HL-60/S4 treated with phorbol 12-myristate 13-acetate at 8.2 ng/mL for 4 days and 3 days (cell line): ENCODE data around the gene ZNF506.
"Not testable (repeated sequence)": the region's sequence is repeated elsewhere in the genome, so short reads cannot be mapped to it uniquely, and the experiment has no call there.

Experiments used
- in situ Hi-C: fragments of 300-500 bp; cut with MboI; formaldehyde crosslinking; loops from 2 replicates; pipeline ENCODE4 v1.15.0; 2022; ENCODE audit warnings: low sequenced_read_pairs

ZNF506 gene

GRCh38 chr19:19821366-19821951 is at the start of gene ZNF506:
TSS of gene ZNF506 (minus strand) at chr19:19821750. CDS start at chr19:19821603, 147 bp downstream.
- in situ Hi-C loops = no loop called here

DNA sequence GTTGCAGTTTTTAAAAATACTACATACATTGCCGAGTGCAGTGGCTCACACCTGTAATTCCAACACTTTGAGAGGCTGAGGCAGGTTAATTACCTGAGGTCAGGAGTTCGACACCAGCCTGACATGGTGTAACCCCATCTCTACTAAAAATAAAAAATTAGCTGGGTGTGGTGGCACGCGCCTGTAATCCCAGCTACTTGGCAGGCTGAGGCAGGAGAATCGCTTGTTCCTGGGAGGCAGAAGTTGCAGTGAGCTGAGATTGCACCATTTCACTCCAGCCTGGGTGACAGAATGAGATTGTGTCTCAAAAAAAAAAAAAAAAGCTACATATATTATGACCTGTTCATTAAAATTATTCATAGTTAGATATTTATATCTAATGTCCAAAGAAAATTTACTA is 48.5 kb upstream of the ZNF506 start:
- in situ Hi-C loops = not testable (repeated sequence)

DNA sequence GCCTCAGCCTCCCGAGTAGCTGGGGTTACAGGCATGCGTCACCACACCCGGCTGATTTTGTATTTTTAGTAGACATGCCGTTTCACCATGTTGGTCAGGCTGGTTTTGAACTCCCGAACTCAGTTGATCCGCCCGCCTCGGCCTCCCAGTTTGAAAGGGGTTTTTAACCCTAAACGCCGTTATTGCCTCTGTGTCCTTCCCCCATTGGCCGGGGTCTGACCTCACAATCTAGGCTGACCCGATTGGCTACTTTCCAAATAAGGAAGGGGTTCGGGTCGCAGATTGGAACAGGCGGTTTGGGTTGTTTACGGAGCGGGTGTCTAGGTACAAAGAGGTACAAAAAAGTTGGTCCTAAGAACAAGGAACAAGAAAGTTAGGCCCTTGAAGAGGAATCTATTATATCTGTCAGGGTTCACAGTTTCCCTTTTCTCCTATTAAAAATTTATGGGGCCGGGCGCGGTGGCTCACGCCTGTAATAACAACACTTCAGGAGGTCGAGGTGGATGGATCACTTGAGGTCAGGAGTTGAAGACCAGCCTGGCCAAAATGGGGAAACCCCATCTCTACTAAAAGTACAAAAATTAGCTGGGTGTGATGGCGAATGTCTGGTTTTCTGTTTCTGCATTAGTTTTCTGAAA is 45.2 kb upstream of the ZNF506 start:
- in situ Hi-C loops = no loop called here

- in situ Hi-C loops = no loop called here
Observed at GRCh38 chr19:19865750-19866610, 44.4 kb upstream of the ZNF506 start, which contains the start of gene ZNF253. TSS of gene ZNF253 (plus strand) at chr19:19865882. CDS start at chr19:19865997, 115 bp downstream.

- in situ Hi-C loops = no loop called here
Observed at GRCh38 chr19:19860756-19861390, 39.3 kb upstream of the ZNF506 start.

GRCh38 chr19:19858751-19859150 is 37.2 kb upstream of the ZNF506 start:
- in situ Hi-C loops = no loop called here

GRCh38 chr19:19851740-19852139 is 30.2 kb upstream of the ZNF506 start:
- in situ Hi-C loops = not testable (repeated sequence)

- in situ Hi-C loops = no loop called here
Observed at GRCh38 chr19:19849056-19849455, 27.5 kb upstream of the ZNF506 start.

DNA sequence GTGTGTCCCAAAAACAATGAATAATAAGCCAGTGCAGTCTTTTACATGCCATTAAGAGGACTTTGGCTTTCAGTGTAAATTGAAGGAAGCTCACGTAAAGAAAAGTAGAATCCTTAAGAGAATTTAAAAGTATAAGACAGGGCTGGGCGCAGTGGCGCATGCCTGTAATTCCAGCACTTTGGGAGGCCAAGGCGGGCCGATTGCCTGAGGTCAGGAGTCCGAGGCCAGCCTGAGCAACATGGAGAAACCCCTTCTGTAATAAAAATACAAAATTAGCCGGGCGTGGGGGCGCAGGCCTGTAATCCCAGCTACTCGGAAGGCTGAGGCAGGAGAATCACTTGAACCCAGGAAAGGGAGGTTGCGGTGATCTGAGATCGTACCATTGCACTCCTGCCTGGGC is 26.2 kb upstream of the ZNF506 start:
- in situ Hi-C loops = no loop called here

DNA sequence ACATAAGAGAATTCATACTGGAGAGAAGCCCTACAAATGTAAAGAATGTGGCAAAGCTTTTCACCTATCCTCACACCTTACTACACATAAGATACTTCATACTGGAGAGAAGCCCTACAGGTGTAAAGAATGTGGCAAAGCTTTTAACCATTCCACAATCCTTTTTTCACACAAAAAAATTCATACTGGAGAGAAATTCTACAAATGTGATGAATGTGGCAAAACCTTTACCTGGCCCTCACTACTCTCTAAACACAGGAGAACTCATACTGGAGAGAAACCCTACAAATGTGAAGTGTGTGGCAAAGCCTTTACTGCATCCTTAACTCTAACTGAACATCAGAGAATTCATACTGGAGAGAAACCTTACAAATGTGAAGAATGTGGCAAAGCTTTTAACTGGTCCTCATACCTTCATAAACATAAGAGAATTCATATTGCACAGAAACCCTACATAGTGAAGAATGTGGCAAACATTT is 14.0 kb upstream of the ZNF506 start:
- in situ Hi-C loops = no loop called here

DNA sequence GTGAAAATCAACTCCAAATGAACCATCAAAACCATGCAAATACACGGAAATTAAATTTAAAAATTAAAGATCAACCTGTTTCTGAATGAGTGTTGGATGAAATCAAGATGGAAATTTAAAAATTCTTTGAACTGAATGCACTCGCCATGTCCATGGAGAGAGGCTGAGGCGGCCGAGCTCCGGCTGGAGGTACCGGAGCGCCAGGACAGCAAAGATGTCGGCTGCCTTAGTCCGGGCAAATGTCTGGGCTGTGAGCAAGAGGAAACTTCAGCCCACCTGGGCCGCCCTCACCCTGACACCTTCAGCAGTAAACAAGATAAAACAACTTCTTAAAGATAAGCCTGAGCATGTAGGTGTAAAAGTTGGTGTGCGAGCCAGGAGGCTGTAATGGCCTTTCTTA is 5.3 kb upstream of the ZNF506 start:
- in situ Hi-C loops = no loop called here

DNA sequence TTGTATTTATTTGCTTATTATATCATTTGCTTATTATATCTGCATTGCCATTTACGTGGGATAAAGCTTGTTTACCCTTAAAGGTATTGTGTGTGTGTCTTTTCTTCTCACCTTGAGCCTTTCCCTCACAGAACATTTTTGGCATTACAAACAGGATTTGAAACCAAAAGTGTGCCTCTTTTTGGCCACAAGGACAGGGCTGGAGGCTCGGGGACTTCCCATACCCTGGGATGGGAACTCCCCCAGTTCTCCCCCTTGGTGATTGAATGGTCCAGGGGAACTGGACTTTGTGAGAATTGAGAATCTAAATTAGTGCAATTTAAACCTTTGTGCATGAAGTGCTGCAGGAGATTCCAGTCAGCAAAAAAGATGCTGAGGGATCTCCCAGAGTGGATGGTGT is 2.4 kb upstream of the ZNF506 start:
- in situ Hi-C loops = no loop called here

GRCh38 chr19:19821976-19822375 is 426 bp upstream of the ZNF506 start:
- in situ Hi-C loops = not testable (repeated sequence)

GRCh38 chr19:19820774-19821320 is 703 bp downstream of the ZNF506 start:
- in situ Hi-C loops = no loop called here

- in situ Hi-C loops = no loop called here
Observed at GRCh38 chr19:19817357-19817756, 4.2 kb downstream of the ZNF506 start.

- in situ Hi-C loops = no loop called here
Observed at GRCh38 chr19:19816679-19817078, 4.9 kb downstream of the ZNF506 start.

DNA sequence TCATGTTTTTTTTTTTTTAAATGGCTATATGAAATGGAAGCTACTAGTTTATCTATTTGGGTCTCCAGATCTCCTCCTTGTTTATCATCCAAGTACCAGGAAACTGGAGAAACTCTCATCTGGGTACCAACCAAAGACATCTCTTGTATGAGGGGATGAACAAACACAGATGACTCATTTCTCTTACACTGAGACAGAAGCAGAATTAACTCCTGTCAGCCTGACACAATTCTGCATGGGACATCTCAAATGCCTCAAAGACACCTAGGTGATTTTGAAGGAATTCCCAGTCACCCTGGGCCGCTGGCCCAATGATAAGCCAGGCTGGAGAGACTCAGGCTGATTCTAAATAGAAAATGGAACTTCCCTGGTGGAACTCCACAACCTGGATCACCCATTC is 9.6 kb downstream of the ZNF506 start:
- in situ Hi-C loops = not testable (repeated sequence)

DNA sequence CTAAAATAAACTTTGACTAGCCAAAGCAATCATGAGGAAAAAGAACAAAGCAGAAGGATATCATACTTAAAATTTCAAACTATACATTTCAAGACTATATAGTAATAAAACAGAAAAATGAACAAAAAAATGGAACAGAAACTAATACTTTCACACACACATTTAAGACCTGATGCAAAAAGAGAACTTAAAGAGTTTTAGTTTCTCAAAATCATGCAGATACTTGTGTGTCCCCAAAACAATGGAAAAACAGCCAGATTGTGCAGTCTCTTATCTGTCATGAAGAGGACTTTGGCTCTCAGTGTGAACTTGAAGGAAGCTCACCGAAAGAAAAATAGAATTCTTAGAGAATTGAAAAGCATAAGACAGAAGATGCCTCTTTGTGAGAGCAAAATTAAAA is 16.1 kb downstream of the ZNF506 start:
- in situ Hi-C loops = no loop called here

GRCh38 chr19:19788015-19788414 is 33.5 kb downstream of the ZNF506 start:
- in situ Hi-C loops = no loop called here

GRCh38 chr19:19785476-19785875 is 36.1 kb downstream of the ZNF506 start:
- in situ Hi-C loops = not testable (repeated sequence)

DNA sequence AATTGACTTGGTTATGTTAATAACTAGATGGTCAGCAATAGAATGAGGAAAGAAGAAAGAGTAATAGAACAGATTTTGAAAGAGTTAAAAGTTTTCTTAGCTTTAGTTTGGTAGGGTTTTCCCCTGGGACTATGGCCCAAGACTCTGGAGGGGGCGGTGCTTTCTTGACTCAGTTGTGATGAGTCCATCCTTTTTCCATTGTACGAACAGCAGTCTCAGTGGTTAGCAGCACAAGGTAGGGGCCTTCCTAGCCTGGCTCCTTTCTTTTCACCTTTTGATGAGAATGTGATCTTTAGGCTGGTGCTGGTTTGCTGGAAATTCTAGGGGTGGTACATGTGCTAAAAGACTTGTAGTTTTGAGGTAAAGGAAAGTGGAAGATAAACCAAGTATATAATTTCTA is 38.8 kb downstream of the ZNF506 start:
- in situ Hi-C loops = no loop called here
